GM21529 (cell line): ENCODE data around the gene USH1C.

Experiments used
- ATAC-seq: cut with Tn5 transposase; IDR thresholded peaks from one replicate; pipeline ENCODE4 v1.9.1; 2021; ENCODE audit not compliant: unreplicated experiment

The USH1C gene

GRCh38 chr11:17550450-17551346, 6.5 kb upstream of the USH1C start:
- ATAC-seq: no peak

- ATAC-seq: no peak
These were observed 4.2 kb upstream of the USH1C start for GRCh38 chr11:17548444-17548843.

- ATAC-seq: no peak
These were observed 3.7 kb upstream of the USH1C start for GRCh38 chr11:17547932-17548331.

GRCh38 chr11:17547051-17547577, 2.9 kb upstream of the USH1C start, which contains the start of gene OTOG:
TSS of gene OTOG (plus strand) at chr11:17547259. CDS start at chr11:17547373, 114 bp downstream.
- no peak for ATAC-seq

- no peak for ATAC-seq
These were observed 2.0 kb upstream of the USH1C start for GRCh38 chr11:17546240-17546639.

- ATAC-seq: no peak
These were observed 539 bp downstream of the USH1C start for GRCh38 chr11:17543574-17544180.

DNA sequence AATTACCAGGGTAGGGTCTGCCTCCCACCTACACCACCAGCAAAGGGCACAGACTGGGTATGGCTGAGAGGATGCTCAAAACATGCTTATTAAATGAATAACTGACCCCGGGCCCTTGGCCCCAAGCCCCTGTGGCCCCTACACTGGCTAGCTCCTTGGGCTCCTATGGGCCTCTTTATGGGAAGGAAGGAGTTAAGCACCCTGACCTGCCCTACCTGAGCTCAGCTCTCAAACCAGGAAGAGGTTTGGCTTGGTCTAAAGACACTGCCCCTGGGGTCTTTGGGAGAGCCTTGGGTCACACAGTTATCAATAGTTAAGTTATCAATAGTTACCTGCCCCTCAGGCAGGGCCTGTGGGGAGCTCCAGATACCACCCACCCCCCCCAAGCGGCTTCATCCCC, 1.2 kb downstream of the USH1C start:
- ATAC-seq: no peak

GRCh38 chr11:17542249-17542648, 2.0 kb downstream of the USH1C start:
- no peak for ATAC-seq

DNA sequence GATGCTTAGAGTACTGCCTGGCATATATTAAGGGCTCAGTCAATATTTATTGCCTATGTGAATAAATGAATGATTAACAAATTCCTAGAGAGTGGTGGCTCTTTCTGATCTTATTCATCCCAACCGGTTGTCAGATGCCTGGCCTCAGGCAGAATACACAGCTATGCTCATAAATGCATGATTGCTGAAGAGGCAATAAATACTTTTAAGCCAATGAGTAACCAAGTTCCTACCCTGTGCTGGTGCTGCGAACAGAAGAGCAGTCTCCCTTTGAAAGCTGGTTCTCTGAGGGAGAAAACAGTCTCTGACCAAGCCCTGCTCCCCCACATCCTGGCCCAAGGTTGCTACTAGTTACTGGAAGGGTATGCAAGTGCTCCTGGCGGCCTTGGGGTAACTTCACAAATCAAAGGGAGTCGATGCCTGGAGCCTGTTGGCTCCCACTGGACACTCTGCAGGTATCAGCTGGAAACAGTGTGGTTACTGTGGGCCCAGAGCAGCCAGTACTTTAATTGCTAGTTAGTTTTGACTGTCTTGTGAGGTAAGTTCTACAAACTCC, 2.8 kb downstream of the USH1C start:
- ATAC-seq: no peak

- ATAC-seq: no peak
These were observed 3.4 kb downstream of the USH1C start for GRCh38 chr11:17540807-17541206.

DNA sequence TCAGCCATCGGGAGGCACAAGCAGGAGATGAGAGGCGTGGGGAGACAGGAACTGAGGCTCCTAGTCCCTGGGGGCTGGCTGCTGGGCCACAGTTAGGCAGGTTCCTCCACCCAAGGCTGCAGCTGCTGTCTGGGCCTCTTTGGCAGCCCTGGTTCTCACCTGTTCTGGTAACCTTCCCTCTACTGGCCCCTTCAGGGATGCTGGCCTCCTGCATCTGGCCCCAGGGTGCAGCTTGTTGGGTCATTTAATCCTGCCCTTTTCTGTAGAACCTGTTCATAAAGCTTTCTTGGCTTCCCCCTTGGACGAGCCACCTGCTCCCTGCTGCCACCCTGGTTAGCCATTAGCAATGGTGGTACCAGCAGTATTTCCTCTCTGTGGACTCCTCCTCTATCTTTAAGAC, 5.5 kb downstream of the USH1C start:
- no peak for ATAC-seq

DNA sequence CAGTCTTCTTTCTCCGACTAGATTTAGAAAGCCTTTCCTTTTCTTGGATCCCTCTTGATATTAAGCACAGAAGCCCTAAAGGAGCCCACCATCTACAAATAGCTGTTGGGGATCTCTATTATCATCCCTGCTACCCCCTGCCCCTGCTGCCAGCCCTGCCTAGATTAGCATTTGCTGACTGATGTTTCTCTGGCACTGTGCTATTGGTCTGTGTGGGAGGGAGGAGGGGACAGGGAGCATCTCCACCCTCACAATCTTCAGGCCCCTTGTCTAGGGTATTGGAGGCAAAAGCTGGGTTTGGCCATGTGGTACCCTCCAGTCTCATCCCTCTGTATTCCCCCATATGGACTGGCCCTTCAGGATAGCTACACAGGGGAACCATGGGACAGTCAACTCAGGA, 6.2 kb downstream of the USH1C start:
- ATAC-seq: no peak

GRCh38 chr11:17537261-17537660, 7.0 kb downstream of the USH1C start:
- ATAC-seq: no peak

DNA sequence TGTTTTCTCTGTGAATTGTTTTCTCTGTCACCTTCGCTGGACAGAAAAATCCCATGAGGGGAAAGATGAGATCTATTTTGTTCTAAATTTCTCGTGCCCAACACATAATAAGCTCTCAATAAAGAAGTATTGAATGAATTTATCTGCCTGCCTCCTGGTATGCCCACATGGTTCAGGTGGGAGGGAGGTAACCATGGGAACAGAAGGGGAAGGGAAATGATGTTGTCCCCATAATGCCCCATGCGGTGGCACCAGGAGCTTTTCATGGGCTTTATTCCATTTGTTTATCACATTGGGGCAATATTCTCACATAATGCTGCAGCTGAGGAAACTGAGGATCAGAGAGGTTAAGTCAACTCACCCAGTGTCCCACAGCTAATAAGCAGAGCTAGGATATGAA, 8.7 kb downstream of the USH1C start:
- ATAC-seq: no peak

DNA sequence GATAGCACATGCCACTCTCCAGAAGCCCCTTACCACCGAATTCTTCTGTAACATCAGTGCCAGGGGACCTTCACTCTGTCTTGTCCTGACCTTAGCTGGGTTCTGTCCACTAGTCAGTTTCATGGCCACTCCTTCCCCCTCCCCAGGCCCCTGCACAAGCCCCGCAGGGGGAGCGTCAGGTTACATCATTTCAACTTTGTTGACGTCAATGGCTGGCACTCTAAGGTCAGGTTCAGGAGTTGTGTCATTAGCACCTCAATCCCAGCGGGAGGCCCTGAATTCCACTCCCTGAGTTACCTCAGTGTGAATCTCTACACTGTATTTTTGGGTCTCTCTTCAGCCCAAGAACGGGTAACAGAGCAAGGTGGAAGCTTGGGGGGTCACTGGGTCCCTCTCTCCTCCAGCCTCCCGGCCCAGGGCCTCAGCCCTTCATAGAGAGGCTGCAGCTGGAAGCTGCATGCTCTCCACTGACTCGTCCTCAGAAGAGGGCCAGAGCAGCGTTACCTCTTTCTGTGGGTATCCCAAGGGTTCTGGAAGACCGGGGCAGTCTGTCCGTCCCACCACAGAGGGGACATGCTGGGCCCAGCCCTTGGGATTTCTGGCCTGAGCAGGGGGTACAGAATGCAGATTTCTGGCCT, 10.3 kb downstream of the USH1C start:
- no peak for ATAC-seq

DNA sequence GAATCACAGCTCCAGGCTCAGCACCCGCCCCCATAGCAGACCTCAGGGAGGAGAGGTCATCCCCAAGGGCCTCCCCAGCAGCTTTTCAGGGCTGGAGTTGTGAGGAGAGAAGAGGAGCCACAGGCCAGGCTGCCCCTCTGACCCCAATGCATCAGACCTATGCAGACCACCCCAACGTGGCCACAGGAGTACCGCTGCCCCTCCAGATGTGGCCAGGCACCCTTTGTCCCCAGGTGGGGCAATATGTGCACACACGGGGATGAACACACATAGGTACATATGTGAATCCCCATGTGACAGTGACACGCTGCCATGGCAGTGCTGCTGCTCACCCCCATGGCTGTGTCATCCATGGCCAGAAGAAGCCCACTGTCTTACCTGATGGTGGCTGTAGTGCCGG, 10.9 kb downstream of the USH1C start:
- no peak for ATAC-seq

DNA sequence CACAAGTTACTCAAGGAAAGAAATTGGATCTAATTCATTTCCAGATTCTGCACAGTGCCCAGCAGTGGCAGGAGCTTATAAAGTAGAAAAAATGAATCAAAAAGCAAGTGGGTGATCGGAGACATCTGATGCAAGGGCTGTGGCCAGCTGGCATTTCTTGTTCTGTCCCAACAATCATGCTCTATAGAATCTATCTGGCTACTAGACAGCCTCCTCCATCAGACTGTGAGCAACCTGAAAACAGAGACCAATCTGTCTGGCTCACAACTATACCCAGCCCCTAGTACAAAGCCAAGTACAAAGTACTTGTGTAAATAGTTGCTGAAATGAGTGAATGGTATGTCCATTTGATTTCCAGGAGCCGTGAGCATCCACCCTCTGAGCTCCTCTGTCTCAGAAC, 11.4 kb downstream of the USH1C start:
- no peak for ATAC-seq

- no peak for ATAC-seq
These were observed 12.5 kb downstream of the USH1C start for GRCh38 chr11:17531636-17532113.

- no peak for ATAC-seq
These were observed 13.1 kb downstream of the USH1C start for GRCh38 chr11:17531071-17531600.

- ATAC-seq: no peak
These were observed 14.4 kb downstream of the USH1C start for GRCh38 chr11:17529844-17530185.
